NAMALWA (cell line): Measurements from ENCODE around the gene LITAFD.

Source experiments
- DNase-seq: peaks from one replicate; pipeline ENCODE4 v3.0.0-alpha.2; 2015; ENCODE audit warnings: low spot score

LITAFD gene

DNA sequence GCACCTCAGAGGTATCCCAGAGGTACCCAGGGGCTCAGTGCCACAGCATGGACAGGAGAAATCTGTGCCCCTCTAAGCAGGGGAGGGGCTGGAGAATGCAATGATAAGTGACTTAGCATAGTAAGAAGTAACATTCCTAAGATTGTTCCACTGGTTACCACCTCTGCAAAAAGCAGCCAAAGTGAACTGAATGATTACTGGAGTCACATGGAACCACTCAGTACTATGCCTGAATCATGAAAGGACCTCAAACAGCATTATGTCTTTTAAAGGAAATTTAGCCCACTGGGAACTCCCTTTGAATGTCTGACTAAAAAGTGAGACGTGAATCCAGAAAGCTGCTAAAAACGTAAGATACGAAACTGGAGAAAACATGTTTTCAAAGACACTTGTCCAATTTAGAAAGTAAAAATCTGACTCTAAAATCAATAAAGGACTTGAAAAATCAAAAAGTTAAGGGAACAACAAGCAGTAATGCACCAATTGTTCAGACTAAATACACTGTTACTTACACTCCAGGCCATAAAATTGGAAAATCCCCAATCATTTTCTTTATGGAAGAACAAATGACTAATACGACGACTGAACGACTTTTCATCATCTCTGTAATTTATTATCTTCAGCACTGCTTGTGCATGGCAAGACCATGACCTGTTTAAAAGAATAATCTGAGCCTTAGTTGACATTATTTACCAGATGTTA is 38.6 kb downstream of the LITAFD start:
- no peak for DNase-seq

DNA sequence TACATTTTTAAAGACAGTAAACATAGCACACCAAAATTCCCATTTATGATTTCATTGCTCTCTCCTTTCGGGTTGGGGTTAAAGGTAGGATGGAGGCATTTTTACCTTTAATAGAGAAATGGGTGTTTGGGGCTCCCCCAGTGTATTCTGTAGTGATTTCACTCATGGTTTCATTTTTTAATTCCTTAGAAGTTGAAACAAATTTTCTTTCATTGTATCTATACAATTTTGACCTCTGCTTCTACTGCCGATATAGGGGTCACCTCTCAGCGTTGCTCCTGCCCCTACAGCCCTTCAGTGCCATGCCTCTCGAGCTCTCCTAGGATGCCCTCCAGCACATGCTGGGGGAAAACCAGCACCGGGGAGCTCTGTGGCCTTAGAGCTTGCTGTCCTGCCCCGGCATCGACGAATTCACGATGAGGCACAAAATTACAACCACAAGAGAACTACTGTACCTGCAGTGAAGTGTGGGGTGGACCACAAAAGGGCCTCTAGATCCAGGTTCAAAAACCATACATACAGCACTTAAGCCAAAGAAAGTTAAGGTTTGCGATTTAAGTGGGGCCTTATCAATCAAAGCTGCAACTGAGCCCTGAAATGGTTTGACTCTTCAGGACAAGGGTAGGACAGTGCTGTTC is 39.3 kb downstream of the LITAFD start:
- DNase-seq, result no peak

- no peak for DNase-seq
Measured at GRCh38 chr16:8923199-8923598, 41.0 kb downstream of the LITAFD start.

DNA sequence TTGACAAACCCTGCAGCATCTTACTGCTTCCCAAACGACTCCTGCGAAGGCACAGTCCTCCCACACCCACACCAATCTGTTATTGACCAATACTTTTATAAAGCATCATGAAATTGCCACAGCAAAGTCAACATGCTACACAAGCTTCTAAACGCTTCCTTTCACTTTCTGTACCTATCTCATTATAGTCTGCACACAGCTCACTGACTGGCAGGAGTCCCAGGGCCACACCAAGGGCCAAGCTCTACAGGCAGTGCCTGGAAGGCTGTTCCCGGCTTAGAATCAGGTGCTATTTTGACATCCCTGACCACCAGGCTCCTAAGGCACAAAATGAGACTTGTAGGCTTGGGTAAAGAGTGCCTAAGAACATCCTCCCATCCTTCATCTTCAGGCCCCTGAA is 42.1 kb downstream of the LITAFD start:
- no peak for DNase-seq

- DNase-seq, result no peak
Measured at GRCh38 chr16:8925455-8925854, 43.3 kb downstream of the LITAFD start.

DNA sequence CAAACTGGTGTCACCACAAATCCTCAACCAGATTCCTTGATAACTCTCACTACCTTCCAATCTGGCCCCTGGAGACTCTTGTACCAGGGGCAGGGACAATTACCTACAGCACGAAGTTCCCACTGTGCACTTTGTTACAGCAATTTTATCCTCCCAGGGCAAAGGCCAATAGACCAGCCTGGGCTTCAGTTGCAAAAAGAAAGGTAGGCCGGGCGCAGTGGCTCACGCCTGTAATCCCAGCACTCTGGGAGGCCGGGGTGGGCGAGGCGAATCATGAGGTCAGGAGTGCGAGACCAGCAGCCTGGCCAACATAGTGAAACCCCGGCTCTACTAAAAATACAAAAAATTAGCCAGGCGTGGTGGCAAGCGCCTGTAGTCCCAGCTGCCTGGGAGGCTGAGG is 44.7 kb downstream of the LITAFD start:
- no peak for DNase-seq

- DNase-seq, result no peak
Measured at GRCh38 chr16:8928467-8928957, 46.4 kb downstream of the LITAFD start.

DNA sequence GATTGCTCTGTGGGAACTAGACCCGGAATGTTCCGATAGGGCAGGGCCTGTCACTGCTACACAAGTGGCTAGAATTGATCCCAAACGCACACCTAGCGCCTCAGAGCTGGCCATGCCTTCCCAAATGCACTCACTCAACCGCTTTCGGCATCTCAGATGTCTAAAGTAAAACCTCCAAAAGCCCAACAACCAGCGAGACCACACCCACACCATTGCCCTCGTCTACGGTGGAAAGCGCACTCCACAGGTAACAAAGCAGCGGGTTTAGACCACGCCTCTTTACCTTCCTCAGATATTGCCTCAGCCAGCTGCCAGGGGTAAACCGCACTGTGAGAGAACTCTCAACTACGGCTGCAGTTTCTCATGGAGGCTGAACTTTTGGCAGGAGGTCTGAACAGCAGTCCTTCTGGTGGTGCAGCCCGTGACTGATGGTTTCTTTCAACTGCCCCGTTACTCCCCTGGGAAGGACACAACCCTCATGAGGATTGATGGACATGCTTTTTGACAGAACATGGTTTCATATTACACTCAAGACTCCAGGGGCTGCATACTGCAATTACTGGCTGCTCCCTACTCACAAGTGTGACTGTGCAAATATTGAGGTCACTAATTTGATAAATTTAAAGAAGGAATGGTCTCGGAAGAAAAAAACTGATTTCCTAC is 47.1 kb downstream of the LITAFD start:
- DNase-seq, result no peak

DNA sequence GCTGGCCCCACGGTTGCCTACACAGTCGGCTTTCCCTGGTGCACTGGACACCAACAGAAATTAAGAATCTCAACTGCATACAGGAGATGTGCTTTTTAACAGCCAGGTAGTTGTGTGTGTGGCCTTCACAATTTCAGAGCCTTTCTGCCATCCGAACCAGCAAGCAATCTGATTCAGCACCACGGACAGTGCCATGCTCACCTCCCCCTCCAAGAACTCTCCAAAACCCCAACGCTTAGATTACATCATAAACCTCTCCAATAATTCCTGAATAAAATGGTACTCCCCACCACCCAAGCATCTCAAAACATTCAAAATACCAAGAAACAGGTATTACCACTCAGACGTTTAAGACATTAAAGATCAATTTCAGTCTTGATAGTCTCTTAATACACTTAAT is 49.7 kb downstream of the LITAFD start:
- peak; percentile 42 for DNase-seq

DNA sequence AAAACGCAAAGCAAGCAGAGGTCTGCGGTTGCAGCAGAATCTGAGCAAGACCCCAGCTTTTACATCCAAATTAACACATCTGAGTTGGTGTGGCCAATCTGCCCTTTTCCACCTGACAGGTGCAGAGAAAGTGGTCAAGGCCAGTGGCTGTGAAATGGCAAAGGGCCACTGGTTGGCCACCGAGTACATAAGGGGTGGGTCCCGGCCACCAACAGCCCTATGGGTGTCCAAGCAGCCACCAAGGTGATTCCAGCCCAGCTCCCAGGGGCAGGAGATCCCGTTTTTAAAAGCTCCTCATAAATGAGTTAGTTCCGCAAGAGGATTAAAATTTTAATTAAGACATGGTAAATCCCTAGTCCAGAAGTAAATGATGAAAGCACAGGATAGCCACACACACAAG is 52.5 kb downstream of the LITAFD start:
- DNase-seq, result no peak
